HPDE6-E6E7 (cell line): Measurements from ENCODE around the gene CAB39L.

Experiments
- DNase-seq: peaks from one replicate; pipeline ENCODE4 v3.0.0; 2011; ENCODE audit warnings: missing footprints; ENCODE audit errors: extremely low spot score

The CAB39L gene

GRCh38 chr13:49441846-49442245 is 2.0 kb downstream of the CAB39L start:
- no peak for DNase-seq

GRCh38 chr13:49441312-49441711 is 2.6 kb downstream of the CAB39L start:
- DNase-seq = no peak

GRCh38 chr13:49439609-49440008 is 4.3 kb downstream of the CAB39L start:
- no peak for DNase-seq

GRCh38 chr13:49437705-49438104 is 6.2 kb downstream of the CAB39L start:
- no peak for DNase-seq

DNA sequence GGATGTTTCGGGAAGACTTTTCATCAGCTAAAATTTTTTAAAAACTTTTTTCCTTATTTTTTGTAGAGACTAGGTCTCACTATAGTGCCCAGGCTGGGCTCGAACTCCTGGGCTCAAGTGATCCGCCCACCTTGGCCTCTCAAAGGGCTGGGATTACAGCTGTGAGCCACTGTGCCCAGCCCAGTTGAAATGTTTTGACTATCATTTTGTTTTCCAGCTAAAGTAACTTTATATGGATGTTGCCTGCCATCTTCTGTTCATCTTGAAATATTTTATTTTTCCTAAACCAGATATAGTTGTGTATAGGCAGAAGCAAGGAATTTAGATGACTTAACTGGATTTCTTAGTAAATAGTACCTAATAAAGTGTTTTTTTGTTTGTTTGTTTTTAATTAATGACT is 7.0 kb downstream of the CAB39L start:
- DNase-seq = no peak

DNA sequence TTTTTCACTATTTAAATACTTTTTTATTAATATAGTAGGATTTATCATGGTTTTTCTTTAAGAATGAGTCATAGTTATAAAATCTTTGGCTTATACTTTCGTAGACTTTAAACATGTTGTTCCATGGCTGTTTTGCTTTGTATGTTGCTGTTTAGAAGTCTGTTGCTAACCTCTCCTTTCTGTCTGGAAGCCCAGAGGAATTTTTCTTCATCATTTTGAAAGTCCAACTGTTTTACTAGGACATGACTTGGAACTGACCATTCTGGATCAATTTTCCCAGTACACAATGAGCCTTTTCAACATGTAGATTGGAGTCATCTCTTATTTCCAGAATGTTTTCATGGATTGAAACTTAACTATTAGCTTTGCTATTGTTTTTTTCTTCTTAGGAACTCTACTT is 7.9 kb downstream of the CAB39L start:
- no peak for DNase-seq

DNA sequence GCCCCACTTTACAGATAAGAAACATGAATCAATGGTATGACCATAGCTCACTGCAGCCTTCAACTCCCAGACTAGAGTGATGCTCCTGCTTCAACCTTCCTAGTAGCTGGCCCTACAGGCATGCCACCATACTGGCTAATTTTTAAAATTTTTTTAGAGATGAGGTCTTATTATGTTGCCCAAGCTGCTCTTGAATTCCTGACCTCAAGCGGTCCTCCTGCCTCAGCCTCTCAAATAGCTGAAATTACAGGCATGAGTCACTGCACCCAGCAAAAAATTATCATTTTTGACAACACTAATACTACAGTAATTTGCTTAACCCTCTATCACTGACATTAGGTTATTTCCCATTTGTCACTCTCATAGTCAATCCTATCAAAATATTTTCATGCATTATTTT is 14.7 kb downstream of the CAB39L start:
- no peak for DNase-seq

DNA sequence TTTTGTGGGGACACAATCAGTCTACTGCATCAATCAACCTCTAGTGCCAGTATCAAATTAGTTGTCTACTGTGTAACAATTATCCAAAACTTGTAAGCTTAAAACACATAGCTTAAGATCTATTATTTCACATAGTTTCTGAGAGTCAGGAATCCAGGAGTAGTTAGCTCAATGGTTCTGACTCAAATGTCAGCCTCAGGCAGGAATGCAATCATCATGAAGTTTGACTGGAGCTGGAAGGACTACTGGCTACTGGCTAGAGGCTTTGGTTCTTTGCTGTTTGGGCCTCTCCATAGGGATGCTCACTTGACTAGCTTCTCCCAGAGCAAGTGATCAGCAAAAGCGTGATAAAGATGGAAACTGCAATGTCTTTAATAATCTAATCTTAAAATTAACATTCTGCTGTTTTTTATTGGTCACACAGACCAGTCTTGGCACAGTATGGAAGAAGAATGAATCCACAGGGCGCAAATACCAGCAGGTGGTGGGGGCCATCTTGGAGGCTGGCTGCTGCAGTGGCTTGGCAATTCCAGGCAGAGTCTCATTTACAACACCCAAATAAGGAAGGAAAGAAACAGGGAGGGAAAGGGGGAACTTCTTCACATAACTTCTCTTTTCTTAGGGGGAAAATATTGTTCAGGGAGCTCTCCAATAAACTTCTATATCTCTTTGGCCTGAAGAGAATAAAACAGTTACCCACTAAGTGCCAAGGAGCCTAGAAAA is 15.7 kb downstream of the CAB39L start:
- no peak for DNase-seq

DNA sequence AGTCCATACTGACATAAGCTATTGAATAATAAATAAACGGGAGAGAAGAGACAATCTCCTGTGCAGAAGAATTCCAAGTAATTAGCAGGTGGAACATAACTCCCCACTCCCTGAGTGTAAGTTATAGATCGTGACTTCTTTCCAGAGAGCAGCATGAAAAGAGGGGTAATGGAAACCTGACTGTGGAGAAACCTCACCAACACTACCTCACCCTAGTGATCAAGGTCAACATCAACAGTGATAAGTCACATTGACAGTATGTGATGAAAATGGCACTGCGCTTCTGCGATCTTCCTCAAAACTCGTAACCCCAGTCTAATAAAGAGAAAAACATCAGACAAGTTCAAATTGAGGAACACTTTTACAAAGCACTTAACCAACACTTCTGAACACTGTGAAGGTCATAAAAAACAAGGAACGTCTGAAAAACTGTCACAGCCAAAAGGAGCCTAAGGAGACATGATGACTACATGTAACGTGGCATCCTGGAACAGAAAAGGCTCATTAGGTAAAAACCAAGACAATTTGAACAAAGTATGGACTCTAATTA is 19.8 kb downstream of the CAB39L start:
- DNase-seq = no peak

DNA sequence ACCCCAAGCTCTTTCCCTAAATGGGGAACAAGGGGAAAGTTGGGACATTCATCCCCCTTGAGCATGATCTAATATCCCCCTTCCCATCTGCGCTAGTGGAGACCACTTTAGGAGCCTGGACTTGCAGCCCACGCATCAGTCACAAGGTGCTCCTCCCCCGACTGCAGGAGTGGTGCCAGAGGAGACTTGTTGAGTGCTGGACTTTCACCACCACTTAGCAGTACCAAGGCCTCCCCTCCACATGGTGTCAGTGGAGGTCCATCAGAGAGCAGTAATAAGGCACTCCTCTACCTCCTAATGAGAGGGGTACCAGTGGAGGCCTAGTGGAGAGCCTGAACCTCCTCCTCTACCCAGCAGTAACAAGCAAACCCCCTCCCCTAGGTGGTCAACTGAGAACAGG is 22.5 kb downstream of the CAB39L start:
- DNase-seq = no peak

DNA sequence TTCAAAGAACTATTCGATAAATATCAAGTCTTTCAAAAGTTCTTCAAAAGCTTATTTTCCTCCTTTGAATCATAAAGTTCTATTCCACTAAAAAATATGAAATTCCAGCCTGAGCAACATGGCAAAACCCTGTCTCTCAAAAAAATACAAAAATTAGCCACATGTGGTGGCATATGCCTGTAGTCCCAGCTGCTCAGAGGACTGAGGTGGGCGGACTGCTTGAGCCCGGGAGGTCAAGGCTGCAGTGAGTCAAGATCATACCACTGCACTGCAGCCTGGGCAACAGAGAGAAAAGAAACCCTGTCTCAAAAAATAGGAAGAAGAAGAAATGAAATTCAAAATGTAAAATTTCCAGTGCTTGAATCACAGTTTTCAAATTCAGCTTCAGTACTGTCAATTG is 24.6 kb downstream of the CAB39L start:
- DNase-seq = no peak

DNA sequence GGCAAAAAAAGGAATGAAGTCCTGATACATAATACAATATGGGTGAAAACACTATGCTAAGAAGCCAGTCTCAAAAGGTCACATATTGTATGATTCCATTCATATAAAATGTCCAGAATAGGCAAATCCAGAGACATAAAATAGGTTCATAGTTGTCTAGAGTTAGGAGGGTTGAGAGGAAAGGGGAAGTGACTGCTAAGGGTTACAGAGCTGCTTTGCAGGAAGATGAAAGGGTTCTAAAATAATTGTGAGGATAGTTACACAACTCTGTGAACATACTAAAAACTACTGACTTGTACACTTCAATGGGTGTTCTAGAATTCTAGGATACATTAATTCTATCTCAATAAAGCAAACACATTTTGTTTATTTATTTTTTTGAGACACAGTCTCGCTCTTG is 25.7 kb downstream of the CAB39L start:
- no peak for DNase-seq

- no peak for DNase-seq
Measured at GRCh38 chr13:49417161-49417560, 26.7 kb downstream of the CAB39L start.

GRCh38 chr13:49412749-49413148 is 31.1 kb downstream of the CAB39L start:
- DNase-seq = no peak

GRCh38 chr13:49411353-49411752 is 32.5 kb downstream of the CAB39L start:
- no peak for DNase-seq

- no peak for DNase-seq
Measured at GRCh38 chr13:49410477-49410876, 33.4 kb downstream of the CAB39L start.

DNA sequence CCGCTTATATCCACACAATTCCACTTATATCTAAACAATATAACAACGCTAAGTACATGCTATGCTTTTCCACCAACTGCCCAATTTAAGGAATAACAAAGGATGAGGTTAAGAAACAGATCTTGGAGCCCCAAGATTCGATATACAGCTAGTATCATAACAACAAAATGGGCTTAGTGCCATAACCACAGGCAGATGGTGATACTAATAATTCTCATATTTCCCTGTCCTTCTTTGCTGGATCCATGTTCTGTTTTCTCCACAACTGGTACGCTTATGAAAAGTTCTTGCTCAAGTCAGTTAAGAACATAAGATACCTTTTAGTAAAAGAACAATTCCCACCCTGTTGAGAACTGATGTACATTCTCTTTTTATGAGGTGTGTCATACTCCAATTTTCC is 33.9 kb downstream of the CAB39L start:
- no peak for DNase-seq

- DNase-seq = no peak
Measured at GRCh38 chr13:49409008-49409407, 34.9 kb downstream of the CAB39L start.

GRCh38 chr13:49407936-49408335 is 35.9 kb downstream of the CAB39L start:
- DNase-seq = no peak

DNA sequence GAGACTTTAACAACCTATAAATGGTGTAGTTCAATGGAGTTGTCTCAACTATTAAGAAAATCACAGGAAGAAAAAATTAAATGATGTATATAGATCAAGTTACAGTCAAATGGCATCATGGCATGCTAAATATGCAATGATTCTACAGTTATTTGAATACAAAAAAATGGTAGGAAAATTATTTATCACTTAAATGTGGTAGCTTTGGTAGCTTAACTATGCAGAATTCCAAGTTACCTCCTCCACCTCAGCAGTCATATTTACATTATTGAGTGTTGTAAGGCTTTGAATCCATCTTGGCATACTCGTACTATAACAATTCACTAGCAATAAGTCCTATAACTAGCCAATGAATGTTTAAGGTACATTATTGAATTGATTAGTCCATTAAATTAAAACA is 36.8 kb downstream of the CAB39L start:
- no peak for DNase-seq

DNA sequence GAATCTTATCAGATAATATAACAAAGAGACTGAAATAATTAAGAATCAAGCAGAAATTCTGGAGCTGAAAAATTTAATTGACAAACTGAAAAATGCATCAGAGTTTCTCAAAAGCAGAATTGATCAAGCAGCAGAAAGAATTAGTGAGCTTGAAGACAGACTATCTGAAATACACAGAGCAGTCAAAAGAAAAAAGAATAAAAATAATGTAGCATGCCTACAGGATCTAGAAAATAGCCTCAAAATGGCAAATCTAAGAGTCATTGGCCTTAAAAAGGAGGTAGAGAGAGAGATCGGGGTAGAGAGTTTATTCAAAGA is 39.2 kb downstream of the CAB39L start:
- no peak for DNase-seq

DNA sequence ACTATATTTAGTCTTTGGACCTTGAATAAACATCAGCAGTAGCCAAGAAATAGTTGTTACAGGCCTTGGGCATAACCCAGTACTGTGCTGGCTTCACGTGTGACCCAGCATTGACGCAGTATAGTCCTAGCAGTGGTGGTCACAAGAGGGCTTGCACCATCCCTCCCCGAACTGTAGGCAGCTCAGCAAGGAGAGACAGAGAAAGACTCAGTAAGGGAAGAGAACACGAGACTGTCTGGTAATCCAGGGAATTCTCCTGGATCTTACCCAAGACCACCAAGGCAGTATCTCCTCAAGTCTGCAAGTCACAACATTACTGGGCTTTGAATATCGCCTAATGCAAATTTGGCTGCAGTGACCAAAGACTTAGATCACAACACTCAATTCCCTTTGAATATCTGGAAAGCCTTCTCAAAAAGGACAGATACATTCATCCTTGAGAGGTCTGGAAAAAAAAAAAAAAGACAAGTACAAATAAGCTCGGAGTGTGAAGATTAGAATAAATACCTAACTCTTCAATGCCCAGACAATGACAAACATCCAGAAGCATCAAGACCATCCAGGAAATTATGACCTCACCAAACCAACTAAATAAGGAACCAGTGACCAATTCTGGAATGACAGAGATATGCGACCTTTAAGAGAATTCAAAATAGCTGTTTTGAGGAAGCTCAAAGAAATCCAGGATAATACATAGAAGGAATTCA is 39.7 kb downstream of the CAB39L start:
- no peak for DNase-seq
